Ishikawa (cell line): Measurements from ENCODE around the gene TMC7.

Experiments used
- CEBPB ChIP-seq: IDR thresholded peaks from 2 replicates; pipeline ENCODE4 v1.6.1; 2012
- CREB1 ChIP-seq: IDR thresholded peaks from 2 replicates; pipeline ENCODE4 v1.6.1; 2012; ENCODE audit warnings: low read depth
- EGR1 ChIP-seq: IDR thresholded peaks from 2 replicates; pipeline ENCODE4 v1.6.1; 2012
- EP300 ChIP-seq: IDR thresholded peaks from 2 replicates; pipeline ENCODE4 v1.6.1; 2012; ENCODE audit warnings: borderline replicate concordance
- FOXM1 ChIP-seq: IDR thresholded peaks from 2 replicates; pipeline ENCODE4 v1.6.1; 2012; ENCODE audit warnings: low read depth, borderline replicate concordance
- NFIC ChIP-seq: IDR thresholded peaks from 2 replicates; pipeline ENCODE4 v1.6.1; 2012
- RAD21 ChIP-seq: IDR thresholded peaks from 2 replicates; pipeline ENCODE4 v1.6.1; 2012; ENCODE audit warnings: low read depth
- TAF1 ChIP-seq: IDR thresholded peaks from 2 replicates; pipeline ENCODE4 v1.6.1; 2012; ENCODE audit warnings: low read depth, mild to moderate bottlenecking
- TCF12 ChIP-seq: IDR thresholded peaks from 2 replicates; pipeline ENCODE4 v1.6.1; 2012; ENCODE audit warnings: low read depth
- TEAD4 ChIP-seq: IDR thresholded peaks from 2 replicates; pipeline ENCODE4 v1.6.1; 2012
- YY1 ChIP-seq: IDR thresholded peaks from 2 replicates; pipeline ENCODE4 v1.6.1; 2012; ENCODE audit warnings: low read depth
- ZBTB7A ChIP-seq: IDR thresholded peaks from 2 replicates; pipeline ENCODE4 v1.6.1; 2012; ENCODE audit warnings: low read depth
- TF ChIP-seq, protein P1 (sequence below): IDR thresholded peaks from 2 replicates; pipeline ENCODE4 v1.6.1; 2012
- TF ChIP-seq, protein P2 (sequence below): IDR thresholded peaks from 2 replicates; pipeline ENCODE4 v1.6.1; 2012; ENCODE audit warnings: low read depth, mild to moderate bottlenecking
- TF ChIP-seq, protein P3 (sequence below): IDR thresholded peaks from 2 replicates; pipeline ENCODE4 v1.6.1; 2012

The TMC7 gene

GRCh38 chr16:18942061-18942460, 41.7 kb upstream of the TMC7 start:
- TF ChIP-seq FOXM1, result no peak
- TF ChIP-seq YY1, result no peak
- TF ChIP-seq CEBPB, result no peak
- no peak for TF ChIP-seq ZBTB7A
- no peak for TF ChIP-seq RAD21
- no peak for TF ChIP-seq EP300
- TF ChIP-seq, protein P1, sequence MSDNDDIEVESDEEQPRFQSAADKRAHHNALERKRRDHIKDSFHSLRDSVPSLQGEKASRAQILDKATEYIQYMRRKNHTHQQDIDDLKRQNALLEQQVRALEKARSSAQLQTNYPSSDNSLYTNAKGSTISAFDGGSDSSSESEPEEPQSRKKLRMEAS, result no peak
- no peak for TF ChIP-seq EGR1
- TF ChIP-seq TCF12, result no peak

DNA sequence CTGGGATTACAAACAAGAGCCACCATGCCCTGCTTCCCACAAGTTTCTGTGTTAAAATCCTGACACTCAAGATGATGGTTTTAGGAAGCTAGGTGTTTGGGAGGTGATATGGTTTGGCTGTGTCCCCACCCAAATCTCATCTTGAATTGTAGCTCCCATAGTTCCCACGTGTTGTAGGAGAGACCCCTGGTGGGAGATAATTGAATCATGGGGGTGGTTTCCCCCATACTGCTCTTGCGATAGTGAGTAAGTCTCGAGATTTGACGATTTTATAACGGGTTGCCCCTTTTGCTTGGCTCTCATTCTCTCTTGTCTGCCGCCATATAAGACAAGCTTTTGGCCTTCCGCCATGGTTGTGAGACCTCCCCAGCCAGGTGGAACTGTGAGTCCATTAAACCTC, 40.3 kb upstream of the TMC7 start:
- TF ChIP-seq TAF1, result no peak
- TF ChIP-seq RAD21, result no peak
- TF ChIP-seq EGR1, result no peak
- no peak for TF ChIP-seq EP300
- no peak for TF ChIP-seq CEBPB
- TF ChIP-seq TCF12, result no peak
- TF ChIP-seq, protein P2, sequence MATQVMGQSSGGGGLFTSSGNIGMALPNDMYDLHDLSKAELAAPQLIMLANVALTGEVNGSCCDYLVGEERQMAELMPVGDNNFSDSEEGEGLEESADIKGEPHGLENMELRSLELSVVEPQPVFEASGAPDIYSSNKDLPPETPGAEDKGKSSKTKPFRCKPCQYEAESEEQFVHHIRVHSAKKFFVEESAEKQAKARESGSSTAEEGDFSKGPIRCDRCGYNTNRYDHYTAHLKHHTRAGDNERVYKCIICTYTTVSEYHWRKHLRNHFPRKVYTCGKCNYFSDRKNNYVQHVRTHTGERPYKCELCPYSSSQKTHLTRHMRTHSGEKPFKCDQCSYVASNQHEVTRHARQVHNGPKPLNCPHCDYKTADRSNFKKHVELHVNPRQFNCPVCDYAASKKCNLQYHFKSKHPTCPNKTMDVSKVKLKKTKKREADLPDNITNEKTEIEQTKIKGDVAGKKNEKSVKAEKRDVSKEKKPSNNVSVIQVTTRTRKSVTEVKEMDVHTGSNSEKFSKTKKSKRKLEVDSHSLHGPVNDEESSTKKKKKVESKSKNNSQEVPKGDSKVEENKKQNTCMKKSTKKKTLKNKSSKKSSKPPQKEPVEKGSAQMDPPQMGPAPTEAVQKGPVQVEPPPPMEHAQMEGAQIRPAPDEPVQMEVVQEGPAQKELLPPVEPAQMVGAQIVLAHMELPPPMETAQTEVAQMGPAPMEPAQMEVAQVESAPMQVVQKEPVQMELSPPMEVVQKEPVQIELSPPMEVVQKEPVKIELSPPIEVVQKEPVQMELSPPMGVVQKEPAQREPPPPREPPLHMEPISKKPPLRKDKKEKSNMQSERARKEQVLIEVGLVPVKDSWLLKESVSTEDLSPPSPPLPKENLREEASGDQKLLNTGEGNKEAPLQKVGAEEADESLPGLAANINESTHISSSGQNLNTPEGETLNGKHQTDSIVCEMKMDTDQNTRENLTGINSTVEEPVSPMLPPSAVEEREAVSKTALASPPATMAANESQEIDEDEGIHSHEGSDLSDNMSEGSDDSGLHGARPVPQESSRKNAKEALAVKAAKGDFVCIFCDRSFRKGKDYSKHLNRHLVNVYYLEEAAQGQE, result no peak
- no peak for TF ChIP-seq TEAD4
- TF ChIP-seq YY1, result no peak
- TF ChIP-seq, protein P3, sequence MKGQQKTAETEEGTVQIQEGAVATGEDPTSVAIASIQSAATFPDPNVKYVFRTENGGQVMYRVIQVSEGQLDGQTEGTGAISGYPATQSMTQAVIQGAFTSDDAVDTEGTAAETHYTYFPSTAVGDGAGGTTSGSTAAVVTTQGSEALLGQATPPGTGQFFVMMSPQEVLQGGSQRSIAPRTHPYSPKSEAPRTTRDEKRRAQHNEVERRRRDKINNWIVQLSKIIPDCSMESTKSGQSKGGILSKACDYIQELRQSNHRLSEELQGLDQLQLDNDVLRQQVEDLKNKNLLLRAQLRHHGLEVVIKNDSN, result no peak
- no peak for TF ChIP-seq NFIC
- no peak for TF ChIP-seq ZBTB7A
- TF ChIP-seq CREB1, result no peak
- TF ChIP-seq FOXM1, result no peak

DNA sequence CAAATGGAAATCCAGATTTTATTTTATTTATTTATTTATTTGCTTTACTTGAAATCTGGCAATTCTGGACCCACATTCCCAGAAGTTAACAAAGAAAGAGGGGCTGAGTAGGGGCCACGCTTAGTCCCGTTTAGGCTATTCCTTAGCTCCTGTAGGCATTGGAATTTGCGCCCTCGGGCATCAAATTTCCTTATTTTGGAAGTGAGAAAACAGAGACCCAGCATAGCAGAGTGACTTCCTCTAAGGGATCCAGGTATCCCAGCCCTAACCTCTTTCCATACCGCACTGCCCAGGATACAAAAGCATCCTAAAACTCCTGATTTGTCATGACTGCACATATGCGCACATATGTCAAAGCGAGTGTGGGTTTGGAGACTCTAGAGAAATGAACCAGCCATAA, 38.5 kb upstream of the TMC7 start:
- TF ChIP-seq FOXM1, result no peak
- no peak for TF ChIP-seq TEAD4
- no peak for TF ChIP-seq RAD21
- TF ChIP-seq NFIC, result no peak
- TF ChIP-seq, protein P2, result no peak
- TF ChIP-seq TCF12, result no peak
- TF ChIP-seq YY1, result no peak
- no peak for TF ChIP-seq TAF1
- TF ChIP-seq, protein P1, result no peak
- TF ChIP-seq EP300, result no peak
- TF ChIP-seq CEBPB, result no peak
- no peak for TF ChIP-seq CREB1
- TF ChIP-seq EGR1, result no peak
- TF ChIP-seq, protein P3, result no peak

- TF ChIP-seq, protein P1, result no peak
- TF ChIP-seq ZBTB7A, result no peak
- TF ChIP-seq EP300, result no peak
- TF ChIP-seq TEAD4, result no peak
- TF ChIP-seq EGR1, result no peak
- no peak for TF ChIP-seq TCF12
- TF ChIP-seq NFIC, result no peak
- TF ChIP-seq FOXM1, result no peak
- TF ChIP-seq YY1, result no peak
These were observed 35.2 kb upstream of the TMC7 start for GRCh38 chr16:18948372-18949020.

GRCh38 chr16:18950469-18951185, 33.1 kb upstream of the TMC7 start:
- TF ChIP-seq EP300 (no peak), TCF12 (no peak), CREB1 (no peak), NFIC (no peak), TEAD4 (no peak), RAD21 (no peak), CEBPB (no peak), ZBTB7A (no peak), YY1 (no peak)
- TF ChIP-seq, protein P1, result no peak
